KMS-11 (cell line): ENCODE measurements around the gene CACNB1.

Source experiments
- H2AFZ ChIP-seq: fragments of 200-600 bp; sonication (generic); 2 replicates; pipeline ENCODE4 v1.6.1; 2016; ENCODE audit warnings: antibody characterized with exemption, mixed run types, low read depth
- H3K27ac ChIP-seq: fragments of 200-600 bp; sonication (generic); 2 replicates; pipeline ENCODE4 v1.6.1; 2016; ENCODE audit warnings: mild to moderate bottlenecking, mixed run types
- H3K27me3 ChIP-seq: fragments of 200-600 bp; sonication (generic); 2 replicates; pipeline ENCODE4 v1.6.1; 2017; ENCODE audit warnings: mild to moderate bottlenecking, low read depth, mixed run types, moderate library complexity; ENCODE audit not compliant: insufficient read depth
- H3K36me3 ChIP-seq: fragments of 200-600 bp; sonication (generic); 2 replicates; pipeline ENCODE4 v1.6.1; 2017; ENCODE audit warnings: mild to moderate bottlenecking, mixed run types; ENCODE audit not compliant: insufficient read depth
- H3K4me1 ChIP-seq: fragments of 200-600 bp; sonication (generic); 2 replicates; pipeline ENCODE4 v1.6.1; 2016; ENCODE audit warnings: mild to moderate bottlenecking, low read depth, mixed run types; ENCODE audit not compliant: poor library complexity, severe bottlenecking
- H3K4me2 ChIP-seq: fragments of 200-600 bp; sonication (generic); 2 replicates; pipeline ENCODE4 v1.7.0; 2016; ENCODE audit warnings: mild to moderate bottlenecking, mixed run types
- H3K4me3 ChIP-seq: fragments of 200-600 bp; sonication (generic); IDR thresholded peaks from 2 replicates; pipeline ENCODE4 v1.6.1; 2017; ENCODE audit warnings: low read depth, low read length, mixed read lengths; ENCODE audit not compliant: insufficient read depth
- H3K79me2 ChIP-seq: fragments of 200-600 bp; sonication (generic); 2 replicates; pipeline ENCODE4 v1.6.1; 2016; ENCODE audit warnings: low read depth, mixed run types; ENCODE audit not compliant: insufficient read depth
- H3K9ac ChIP-seq: fragments of 200-600 bp; sonication (generic); 2 replicates; pipeline ENCODE4 v1.6.1; 2016; ENCODE audit warnings: mild to moderate bottlenecking, mixed run types
- H4K20me1 ChIP-seq: fragments of 200-600 bp; sonication (generic); 2 replicates; pipeline ENCODE4 v1.6.1; 2016; ENCODE audit warnings: mild to moderate bottlenecking, mixed run types; ENCODE audit not compliant: insufficient read depth
- TF ChIP-seq, protein P1 (sequence below): fragments of 200-600 bp; sonication (generic); conservative IDR thresholded peaks from 2 replicates; pipeline ENCODE4 v1.6.1; 2017; ENCODE audit warnings: low read depth, mild to moderate bottlenecking, antibody characterized with exemption, low read length, moderate library complexity, mixed read lengths

CACNB1 gene

DNA sequence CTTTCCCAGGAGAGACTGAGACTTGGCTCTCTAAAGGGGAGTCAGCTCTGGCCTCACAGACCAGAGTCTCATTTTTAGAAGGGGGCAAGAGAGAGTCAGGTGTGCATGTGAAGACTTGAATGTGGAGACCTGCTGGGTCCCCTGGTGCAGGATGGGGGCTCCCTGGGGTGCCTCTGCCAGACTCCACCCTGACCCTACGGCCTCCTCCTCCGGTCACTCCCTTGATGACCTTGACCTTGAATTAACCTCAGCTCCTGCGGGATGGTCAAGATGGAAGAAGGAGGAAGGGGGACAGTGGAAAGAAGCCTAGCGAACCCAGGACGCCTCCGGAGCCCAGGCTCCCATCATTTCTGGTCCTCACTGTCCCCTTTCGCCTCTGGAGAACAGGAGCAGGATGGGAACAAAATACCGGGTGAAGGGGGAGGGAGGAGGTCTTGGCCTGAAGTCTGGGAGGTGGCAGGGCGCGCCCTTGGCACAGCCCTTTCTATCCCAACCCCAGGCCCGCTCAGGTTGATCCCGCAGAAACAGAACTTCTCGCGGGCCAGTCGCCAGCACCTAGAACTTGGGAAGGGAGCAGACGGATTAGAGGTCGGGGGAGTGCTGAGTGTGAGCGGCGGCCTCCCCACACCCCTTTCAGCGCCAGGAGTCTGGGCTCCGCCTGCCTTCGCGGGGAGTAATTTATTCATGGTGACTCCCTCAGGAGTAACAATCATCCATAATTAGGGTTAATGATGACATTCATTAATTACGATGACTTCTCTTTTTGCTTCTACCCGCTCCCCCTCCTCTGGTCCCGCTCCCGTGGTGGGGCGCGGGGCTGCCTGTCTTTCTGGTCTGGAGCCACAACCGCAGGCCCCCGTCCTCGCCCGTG, 26.7 kb upstream of the CACNB1 start:
- no peaks in the 10 kb centered on the region for H3K36me3 ChIP-seq
- H2AFZ ChIP-seq: no peak overlapping the region
- no peak overlapping the region for H3K9ac ChIP-seq
- no peaks in the 10 kb centered on the region for H3K79me2 ChIP-seq
- no peak overlapping the region for H3K27ac ChIP-seq
- H3K27me3 ChIP-seq: peaks cover 53% of the 10 kb centered on the region
- H4K20me1 ChIP-seq: no peaks in the 10 kb centered on the region
- no peak overlapping the region for H3K4me2 ChIP-seq
- H3K4me1 ChIP-seq: no peaks in the 10 kb centered on the region
- TF ChIP-seq, protein P1, sequence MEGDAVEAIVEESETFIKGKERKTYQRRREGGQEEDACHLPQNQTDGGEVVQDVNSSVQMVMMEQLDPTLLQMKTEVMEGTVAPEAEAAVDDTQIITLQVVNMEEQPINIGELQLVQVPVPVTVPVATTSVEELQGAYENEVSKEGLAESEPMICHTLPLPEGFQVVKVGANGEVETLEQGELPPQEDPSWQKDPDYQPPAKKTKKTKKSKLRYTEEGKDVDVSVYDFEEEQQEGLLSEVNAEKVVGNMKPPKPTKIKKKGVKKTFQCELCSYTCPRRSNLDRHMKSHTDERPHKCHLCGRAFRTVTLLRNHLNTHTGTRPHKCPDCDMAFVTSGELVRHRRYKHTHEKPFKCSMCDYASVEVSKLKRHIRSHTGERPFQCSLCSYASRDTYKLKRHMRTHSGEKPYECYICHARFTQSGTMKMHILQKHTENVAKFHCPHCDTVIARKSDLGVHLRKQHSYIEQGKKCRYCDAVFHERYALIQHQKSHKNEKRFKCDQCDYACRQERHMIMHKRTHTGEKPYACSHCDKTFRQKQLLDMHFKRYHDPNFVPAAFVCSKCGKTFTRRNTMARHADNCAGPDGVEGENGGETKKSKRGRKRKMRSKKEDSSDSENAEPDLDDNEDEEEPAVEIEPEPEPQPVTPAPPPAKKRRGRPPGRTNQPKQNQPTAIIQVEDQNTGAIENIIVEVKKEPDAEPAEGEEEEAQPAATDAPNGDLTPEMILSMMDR: no peak
- no peak overlapping the region for H3K4me3 ChIP-seq

DNA sequence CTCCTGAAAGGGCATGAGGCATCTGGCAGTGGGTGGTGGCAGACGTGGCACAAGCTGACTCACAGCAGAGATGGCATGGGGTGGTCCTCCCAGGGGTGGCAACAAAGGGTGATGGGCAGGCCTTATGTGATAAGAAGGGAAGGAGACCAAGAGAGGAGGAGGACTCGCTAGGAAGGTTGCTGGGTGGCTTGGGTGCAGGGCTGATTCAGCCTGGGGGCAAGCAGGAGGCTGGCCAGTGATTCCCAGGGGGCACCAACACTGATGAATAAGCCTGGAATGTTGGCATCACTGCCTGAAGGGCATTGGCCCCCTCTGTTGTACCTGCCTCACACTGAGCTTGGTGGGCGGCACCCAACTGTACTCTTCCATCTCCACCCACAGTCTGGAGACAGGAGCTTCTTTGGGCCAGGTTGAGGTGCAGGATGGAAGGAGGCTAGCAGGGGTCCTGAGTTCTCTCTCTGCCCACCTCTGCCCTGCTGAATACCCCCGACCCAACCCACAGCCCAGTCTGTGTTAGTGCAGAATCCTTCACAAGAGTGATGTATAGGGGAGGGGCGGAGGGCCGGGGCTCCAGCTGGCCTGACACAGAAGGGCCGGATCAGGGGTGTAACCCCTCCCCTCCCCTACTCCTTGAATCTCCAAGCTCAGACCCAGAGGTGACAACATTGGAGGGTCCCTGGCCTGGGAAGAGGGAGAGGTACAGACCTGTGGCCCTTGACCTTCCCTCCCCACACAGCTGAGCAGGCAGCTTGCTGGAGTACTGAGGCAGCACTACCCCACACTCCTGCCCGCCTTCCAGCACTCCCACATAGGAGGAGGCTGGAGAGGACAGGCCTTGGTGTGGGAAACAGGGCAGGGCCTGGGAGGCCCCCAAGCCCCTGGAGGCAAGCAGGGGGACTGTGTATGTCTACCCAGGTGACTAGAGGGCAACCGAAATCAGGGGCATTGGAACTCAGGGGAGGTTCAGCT, 25.7 kb upstream of the CACNB1 start:
- no peak overlapping the region for H3K4me2 ChIP-seq

DNA sequence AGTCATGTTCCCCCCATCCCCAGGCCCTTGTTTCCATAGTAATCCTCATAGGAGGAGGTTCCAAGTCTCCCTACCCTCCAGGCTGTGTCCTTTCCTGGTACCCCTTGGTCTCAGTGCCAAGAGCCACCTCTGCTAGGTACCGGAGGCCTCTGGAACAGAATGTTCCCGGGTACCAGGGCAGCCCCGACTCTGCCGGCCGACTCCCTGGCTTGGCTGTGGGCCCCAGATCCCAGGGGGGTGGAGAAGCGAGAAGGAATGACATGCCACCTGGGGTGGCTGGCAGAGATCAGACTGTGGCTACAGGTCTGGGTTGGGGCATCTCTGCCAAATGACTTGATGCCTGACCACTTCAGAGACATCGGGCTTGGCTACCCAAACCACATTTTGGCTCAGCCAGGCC, 24.7 kb upstream of the CACNB1 start:
- Histone ChIP-seq H3K36me3 (no peaks in the 10 kb centered on the region), H4K20me1 (no peaks in the 10 kb centered on the region), H3K4me3 (no peak overlapping the region), H3K9ac (no peak overlapping the region), H3K4me1 (no peaks in the 10 kb centered on the region), H3K4me2 (no peak overlapping the region), H3K79me2 (no peaks in the 10 kb centered on the region), H3K27me3 (peaks cover 60% of the 10 kb centered on the region), H3K27ac (no peak overlapping the region), H2AFZ (no peak overlapping the region)
- TF ChIP-seq, protein P1: no peak

More for the DNA sequence above, 25.7 kb upstream of the CACNB1 start:
- no peak overlapping the region for H3K4me3 ChIP-seq
- no peak overlapping the region for H3K27ac ChIP-seq
- no peaks in the 10 kb centered on the region for H3K4me1 ChIP-seq
- no peak overlapping the region for H2AFZ ChIP-seq
- no peaks in the 10 kb centered on the region for H3K36me3 ChIP-seq
- no peaks in the 10 kb centered on the region for H3K79me2 ChIP-seq
- H3K27me3 ChIP-seq: peaks cover 56% of the 10 kb centered on the region
- H4K20me1 ChIP-seq: no peaks in the 10 kb centered on the region
- TF ChIP-seq, protein P1: no peak
- no peak overlapping the region for H3K9ac ChIP-seq

DNA sequence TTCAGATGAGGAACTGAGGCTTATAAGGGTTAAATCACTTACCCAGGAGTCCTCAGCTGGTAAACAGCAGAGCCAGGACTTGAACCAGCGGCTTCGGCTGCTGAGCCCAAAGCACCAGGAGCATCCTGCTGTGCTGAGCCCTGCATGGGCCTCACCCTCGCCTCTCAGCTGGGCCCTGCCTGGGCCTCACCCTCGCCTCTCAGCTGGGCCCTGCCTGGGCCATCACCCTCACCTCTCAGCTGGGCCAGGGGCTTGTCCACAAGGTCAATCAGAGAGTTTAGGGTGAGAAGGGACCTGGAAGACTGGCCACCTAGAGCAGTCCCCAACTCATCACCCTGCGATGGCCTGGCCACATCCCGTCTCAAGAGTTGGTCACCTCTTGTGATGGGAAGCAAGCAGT, 24.1 kb upstream of the CACNB1 start:
- TF ChIP-seq, protein P1: no peak
- no peaks in the 10 kb centered on the region for H4K20me1 ChIP-seq
- no peak overlapping the region for H3K4me2 ChIP-seq
- H3K9ac ChIP-seq: no peak overlapping the region
- no peaks in the 10 kb centered on the region for H3K4me1 ChIP-seq
- H3K27ac ChIP-seq: no peak overlapping the region
- H3K4me3 ChIP-seq: no peak overlapping the region
- no peak overlapping the region for H2AFZ ChIP-seq
- no peaks in the 10 kb centered on the region for H3K79me2 ChIP-seq
- no peaks in the 10 kb centered on the region for H3K36me3 ChIP-seq
- H3K27me3 ChIP-seq: peaks cover 60% of the 10 kb centered on the region
